ENCODE results near the gene GPR25.

The GPR25 gene

DNA sequence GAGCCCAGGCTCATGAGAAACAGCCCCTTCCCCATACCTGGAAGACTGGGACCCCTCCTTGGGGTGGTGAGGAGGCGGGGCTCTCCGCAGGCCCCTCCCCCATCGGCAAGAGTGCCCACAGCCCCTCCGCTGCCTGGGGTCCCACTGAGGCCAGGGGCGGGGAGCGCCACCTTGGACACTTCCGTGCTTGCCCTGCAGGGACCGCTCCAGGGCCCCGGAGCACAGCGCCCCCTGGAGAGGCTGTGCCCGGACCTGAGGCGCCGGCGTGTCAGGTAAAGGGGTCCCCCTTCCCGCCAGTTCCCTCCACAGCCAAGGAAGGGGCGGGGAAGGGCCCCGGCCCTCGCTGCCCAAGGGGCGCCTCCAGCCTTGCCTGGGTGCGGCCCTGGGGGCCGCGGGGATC, 43.4 kb downstream of the GPR25 start:
- Histone ChIP-seq H3K4me3 (replicated peaks; ENCODE audit: low read depth, low read length) (no peak overlapping the region), H3K36me3 (ENCODE audit: control insufficient read depth, insufficient read depth, low read length) (no peaks in the 10 kb centered on the region; the same call in 1 of the 2 replicates), H3K27me3 (replicated peaks; ENCODE audit: control insufficient read depth, insufficient read depth, low read length) (no peaks in the 10 kb centered on the region)
- no peak for DNase-seq (ENCODE audit: extremely low read depth, insufficient read length)
- peak; percentile 2 for TF ChIP-seq CTCF (IDR thresholded peaks at IDR 0.05; ENCODE audit: insufficient read depth, low read length, poor library complexity, severe bottlenecking)

GRCh38 chr1:200916681-200917080, 43.9 kb downstream of the GPR25 start:
- H3K36me3 ChIP-seq (ENCODE audit: control insufficient read depth, insufficient read depth, low read length), result no peaks in the 10 kb centered on the region; the same call in 1 of the 2 replicates
- H3K27me3 ChIP-seq (replicated peaks; ENCODE audit: control insufficient read depth, insufficient read depth, low read length), result no peaks in the 10 kb centered on the region
- DNase-seq (ENCODE audit: extremely low read depth, insufficient read length), result no peak
- TF ChIP-seq CTCF (IDR thresholded peaks at IDR 0.05; ENCODE audit: insufficient read depth, low read length, poor library complexity, severe bottlenecking), result no peak
- H3K4me3 ChIP-seq (replicated peaks; ENCODE audit: low read depth, low read length), result no peak overlapping the region

GRCh38 chr1:200917291-200917817, 44.6 kb downstream of the GPR25 start:
- Histone ChIP-seq H3K27me3 (replicated peaks; ENCODE audit: control insufficient read depth, insufficient read depth, low read length) (no peaks in the 10 kb centered on the region), H3K4me3 (replicated peaks; ENCODE audit: low read depth, low read length) (no peak overlapping the region), H3K36me3 (ENCODE audit: control insufficient read depth, insufficient read depth, low read length) (no peaks in the 10 kb centered on the region; the same call in 1 of the 2 replicates)
- no peak for TF ChIP-seq CTCF (IDR thresholded peaks at IDR 0.05; ENCODE audit: insufficient read depth, low read length, poor library complexity, severe bottlenecking)
- no peak for DNase-seq (ENCODE audit: extremely low read depth, insufficient read length)

GRCh38 chr1:200918006-200918405, 45.2 kb downstream of the GPR25 start:
- no peak for TF ChIP-seq CTCF (IDR thresholded peaks at IDR 0.05; ENCODE audit: insufficient read depth, low read length, poor library complexity, severe bottlenecking)
- no peaks in the 10 kb centered on the region; the same call in 1 of the 2 replicates for H3K36me3 ChIP-seq (ENCODE audit: control insufficient read depth, insufficient read depth, low read length)
- H3K4me3 ChIP-seq (replicated peaks; ENCODE audit: low read depth, low read length), result no peak overlapping the region
- no peak for DNase-seq (ENCODE audit: extremely low read depth, insufficient read length)
- H3K27me3 ChIP-seq (replicated peaks; ENCODE audit: control insufficient read depth, insufficient read depth, low read length), result no peaks in the 10 kb centered on the region

DNA sequence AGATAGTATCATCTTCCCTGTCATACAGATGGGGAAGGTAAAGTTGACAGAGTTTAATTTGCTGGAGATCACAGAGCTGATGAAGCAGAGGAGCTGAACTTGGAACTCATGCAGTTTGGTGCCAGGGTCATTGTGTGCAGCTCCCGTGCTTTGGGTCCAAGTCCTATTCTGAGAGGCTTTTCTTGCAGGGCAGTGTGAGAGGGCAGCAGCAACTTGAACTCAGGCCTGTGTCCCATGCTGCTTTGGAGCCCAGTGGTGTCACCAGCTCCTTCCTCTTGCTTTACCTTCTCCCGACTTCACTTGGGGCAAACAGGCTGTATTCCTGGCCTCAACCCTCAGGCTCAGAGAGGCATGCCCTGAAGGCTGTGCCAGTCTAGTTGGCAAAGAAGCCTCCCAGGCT, 46.6 kb downstream of the GPR25 start:
- Histone ChIP-seq H3K36me3 (ENCODE audit: control insufficient read depth, insufficient read depth, low read length) (no peaks in the 10 kb centered on the region), H3K27me3 (replicated peaks; ENCODE audit: control insufficient read depth, insufficient read depth, low read length) (no peaks in the 10 kb centered on the region), H3K4me3 (replicated peaks; ENCODE audit: low read depth, low read length) (no peak overlapping the region)
- no peak for DNase-seq (ENCODE audit: extremely low read depth, insufficient read length)
- no peak for TF ChIP-seq CTCF (IDR thresholded peaks at IDR 0.05; ENCODE audit: insufficient read depth, low read length, poor library complexity, severe bottlenecking)

DNA sequence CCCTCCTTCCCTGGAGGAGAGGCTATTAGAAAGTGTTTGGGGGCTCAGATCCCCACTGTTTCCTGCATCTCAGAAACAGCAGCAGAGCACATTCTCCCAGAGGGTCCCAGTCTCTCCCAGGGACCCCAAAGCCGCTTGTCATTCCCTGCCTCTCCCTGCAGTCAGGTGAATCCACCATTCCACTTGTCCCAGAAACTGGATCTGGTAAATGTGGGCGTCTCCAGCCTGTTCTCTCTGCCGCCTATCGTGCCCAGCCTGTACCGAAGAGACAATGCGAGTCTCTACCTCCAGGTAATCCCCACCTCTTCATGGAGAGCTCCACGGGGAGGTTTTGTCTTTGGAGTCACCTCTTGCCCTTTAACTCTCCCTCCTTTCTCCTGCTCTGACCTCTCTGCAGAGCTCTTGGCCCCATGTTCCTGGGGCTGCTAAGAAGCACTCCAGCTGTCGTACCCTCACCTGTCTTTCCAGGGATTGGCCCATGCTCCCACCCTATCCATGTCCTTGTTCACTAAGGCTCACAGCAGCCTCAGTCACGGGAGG, 48.9 kb downstream of the GPR25 start:
- H3K27me3 ChIP-seq (replicated peaks; ENCODE audit: control insufficient read depth, insufficient read depth, low read length), result no peaks in the 10 kb centered on the region
- no peaks in the 10 kb centered on the region for H3K36me3 ChIP-seq (ENCODE audit: control insufficient read depth, insufficient read depth, low read length)
- H3K4me3 ChIP-seq (replicated peaks; ENCODE audit: low read depth, low read length), result no peak overlapping the region
- DNase-seq (ENCODE audit: extremely low read depth, insufficient read length), result no peak
- TF ChIP-seq CTCF (IDR thresholded peaks at IDR 0.05; ENCODE audit: insufficient read depth, low read length, poor library complexity, severe bottlenecking), result no peak
